Upper lobe of left lung (tissue), 4 donors: ENCODE data around the gene MKNK1.

ENCODE experiments used
- CTCF ChIP-seq, 6 experiments: fragments of 450-650 bp in 4 of 6; fragments of 200-600 bp in 2 of 6; sonication (generic) in 2 of 6; IDR thresholded peaks; one replicate each; pipeline ENCODE4 v1.5.1; 2016 to 2019; ENCODE audit warnings: antibody characterized with exemption in 6 of 6
- EP300 ChIP-seq, 4 donors: sonication (generic); formaldehyde crosslinking; IDR thresholded peaks; one replicate each; pipeline ENCODE4 v1.5.1; 2017; ENCODE audit warnings: antibody characterized with exemption in 4 of 4, control low read depth in 2 of 4
- POLR2A ChIP-seq, 4 donors: fragments of 450-650 bp; IDR thresholded peaks; one replicate each; pipeline ENCODE4 v1.5.1; 2016 to 2017; ENCODE audit warnings: antibody characterized with exemption in 4 of 4, mild to moderate bottlenecking in 2 of 4

GRCh38 chr1:46543761-46544560 lies 60.1 kb downstream of the MKNK1 start:
- TF ChIP-seq CTCF (IDR thresholded peaks at IDR 0.05) (no peak), EP300 (IDR thresholded peaks at IDR 0.05) (no peak), POLR2A (IDR thresholded peaks at IDR 0.05) (no peak)
